ENCODE measurements around the gene TRAK1.

- TF ChIP-seq, protein P1, sequence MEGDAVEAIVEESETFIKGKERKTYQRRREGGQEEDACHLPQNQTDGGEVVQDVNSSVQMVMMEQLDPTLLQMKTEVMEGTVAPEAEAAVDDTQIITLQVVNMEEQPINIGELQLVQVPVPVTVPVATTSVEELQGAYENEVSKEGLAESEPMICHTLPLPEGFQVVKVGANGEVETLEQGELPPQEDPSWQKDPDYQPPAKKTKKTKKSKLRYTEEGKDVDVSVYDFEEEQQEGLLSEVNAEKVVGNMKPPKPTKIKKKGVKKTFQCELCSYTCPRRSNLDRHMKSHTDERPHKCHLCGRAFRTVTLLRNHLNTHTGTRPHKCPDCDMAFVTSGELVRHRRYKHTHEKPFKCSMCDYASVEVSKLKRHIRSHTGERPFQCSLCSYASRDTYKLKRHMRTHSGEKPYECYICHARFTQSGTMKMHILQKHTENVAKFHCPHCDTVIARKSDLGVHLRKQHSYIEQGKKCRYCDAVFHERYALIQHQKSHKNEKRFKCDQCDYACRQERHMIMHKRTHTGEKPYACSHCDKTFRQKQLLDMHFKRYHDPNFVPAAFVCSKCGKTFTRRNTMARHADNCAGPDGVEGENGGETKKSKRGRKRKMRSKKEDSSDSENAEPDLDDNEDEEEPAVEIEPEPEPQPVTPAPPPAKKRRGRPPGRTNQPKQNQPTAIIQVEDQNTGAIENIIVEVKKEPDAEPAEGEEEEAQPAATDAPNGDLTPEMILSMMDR (IDR thresholded peaks at IDR 0.05), result no peak
- TF ChIP-seq POLR2AphosphoS5 (IDR thresholded peaks at IDR 0.05; ENCODE audit: insufficient read depth in 1 of 2, low read depth in 1 of 2), result no peak
These were observed 97.2 kb downstream of the TRAK1 start for GRCh38 chr3:42188376-42188775.

Measured in vagina (tissue), 2 donors.